Epithelial cell of proximal tubule (primary cell): Measurements from ENCODE around the gene IRAK1. TPM values are rescaled to one million over a fixed set of nuclear protein-coding genes. Genes with fewer than 3 reads are reported as not detected.

Source experiments
- DNase-seq: peaks from one replicate; pipeline ENCODE4 v3.0.0-alpha.2; 2011; ENCODE audit warnings: low read depth
- H3K4me3 ChIP-seq: 2 replicates; pipeline ENCODE4 v1.5.1; 2011; ENCODE audit warnings: low read depth, mild to moderate bottlenecking, low read length
- total RNA-seq: library from RNA; depleted of rRNA; stranded (reverse); fragments of >200 nt; gene quantifications from 2 replicates; pipeline ENCODE4 v1.2.3, GENCODE V29; 2015
- TF ChIP-seq, protein P1 (sequence below): conservative IDR thresholded peaks from 2 replicates; pipeline ENCODE4 v1.5.1; 2012; ENCODE audit warnings: low read depth, mild to moderate bottlenecking, low read length

IRAK1 gene
- total RNA-seq, 1 donor from 2014 or later = 131 TPM

DNA sequence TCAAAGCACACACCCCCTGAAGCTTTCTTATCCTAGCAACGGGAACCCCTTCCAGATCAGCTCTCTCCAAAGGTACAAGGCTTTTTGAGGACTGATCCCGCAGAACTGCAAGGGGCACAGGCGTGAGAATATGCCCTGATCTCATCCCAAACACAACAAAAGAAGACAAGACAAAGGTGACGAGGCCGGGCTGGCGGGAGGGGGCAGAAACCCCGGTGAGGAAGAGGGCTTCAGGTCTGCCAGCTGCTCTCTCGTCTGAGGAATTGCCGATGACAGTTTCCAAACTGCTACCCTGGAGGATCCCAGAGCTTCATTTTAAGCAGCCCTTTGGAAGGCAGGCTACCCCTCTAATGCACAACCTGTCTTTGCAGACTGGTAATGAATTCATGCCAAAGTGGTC is 51.4 kb downstream of the IRAK1 start:
- H3K4me3 ChIP-seq = peak overlapping the region; percentile 83
- TF ChIP-seq, protein P1, sequence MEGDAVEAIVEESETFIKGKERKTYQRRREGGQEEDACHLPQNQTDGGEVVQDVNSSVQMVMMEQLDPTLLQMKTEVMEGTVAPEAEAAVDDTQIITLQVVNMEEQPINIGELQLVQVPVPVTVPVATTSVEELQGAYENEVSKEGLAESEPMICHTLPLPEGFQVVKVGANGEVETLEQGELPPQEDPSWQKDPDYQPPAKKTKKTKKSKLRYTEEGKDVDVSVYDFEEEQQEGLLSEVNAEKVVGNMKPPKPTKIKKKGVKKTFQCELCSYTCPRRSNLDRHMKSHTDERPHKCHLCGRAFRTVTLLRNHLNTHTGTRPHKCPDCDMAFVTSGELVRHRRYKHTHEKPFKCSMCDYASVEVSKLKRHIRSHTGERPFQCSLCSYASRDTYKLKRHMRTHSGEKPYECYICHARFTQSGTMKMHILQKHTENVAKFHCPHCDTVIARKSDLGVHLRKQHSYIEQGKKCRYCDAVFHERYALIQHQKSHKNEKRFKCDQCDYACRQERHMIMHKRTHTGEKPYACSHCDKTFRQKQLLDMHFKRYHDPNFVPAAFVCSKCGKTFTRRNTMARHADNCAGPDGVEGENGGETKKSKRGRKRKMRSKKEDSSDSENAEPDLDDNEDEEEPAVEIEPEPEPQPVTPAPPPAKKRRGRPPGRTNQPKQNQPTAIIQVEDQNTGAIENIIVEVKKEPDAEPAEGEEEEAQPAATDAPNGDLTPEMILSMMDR = no peak
- no peak for DNase-seq

GRCh38 chrX:153967536-153968224 is 52.0 kb downstream of the IRAK1 start:
- TF ChIP-seq, protein P1 = no peak
- DNase-seq = no peak
- H3K4me3 ChIP-seq = no peak overlapping the region

DNA sequence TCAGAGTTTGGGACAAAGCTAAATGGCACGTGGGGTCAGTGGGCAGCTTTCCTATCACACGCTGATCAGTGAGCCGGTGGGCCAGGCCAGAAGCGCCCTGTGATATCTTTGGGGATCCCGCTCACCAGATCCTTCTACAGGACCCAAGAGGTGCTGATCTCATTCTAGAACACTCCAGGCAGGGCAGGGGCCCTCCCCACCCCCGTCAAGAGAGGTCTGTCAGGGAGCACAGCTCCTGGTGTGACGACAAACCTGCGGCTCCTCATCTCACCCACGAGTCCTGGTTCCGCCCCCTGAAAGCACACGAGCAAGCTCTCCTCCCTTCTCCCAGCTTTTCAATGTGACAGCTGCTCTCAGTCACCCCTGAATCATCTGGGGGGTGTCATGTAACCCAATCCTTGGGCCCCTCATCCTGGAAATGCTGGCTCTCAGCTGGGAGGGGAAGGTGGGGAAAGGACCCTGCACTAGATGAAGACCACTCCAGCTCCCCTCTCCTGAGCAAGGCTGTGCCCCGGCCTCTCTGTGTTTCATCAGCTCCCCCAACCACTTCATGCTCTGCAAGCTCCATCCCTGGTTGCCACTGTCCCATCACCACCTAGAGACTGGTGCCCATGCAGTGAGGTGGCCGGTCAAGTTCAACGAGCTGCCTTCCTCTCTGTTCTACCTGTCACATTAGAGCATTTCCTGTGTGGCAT is 52.7 kb downstream of the IRAK1 start:
- H3K4me3 ChIP-seq = no peak overlapping the region
- no peak for DNase-seq
- TF ChIP-seq, protein P1 = no peak

- no peak overlapping the region for H3K4me3 ChIP-seq
- DNase-seq = no peak
- TF ChIP-seq, protein P1 = no peak
Measured at GRCh38 chrX:153966283-153966688, 53.4 kb downstream of the IRAK1 start.

- DNase-seq = no peak
- TF ChIP-seq, protein P1 = no peak
- no peak overlapping the region for H3K4me3 ChIP-seq
Measured at GRCh38 chrX:153965406-153965805, 54.3 kb downstream of the IRAK1 start.

- H3K4me3 ChIP-seq = no peak overlapping the region
- DNase-seq = no peak
- TF ChIP-seq, protein P1 = no peak
Measured at GRCh38 chrX:153964105-153964504, 55.6 kb downstream of the IRAK1 start.

- no peak for DNase-seq
- TF ChIP-seq, protein P1 = no peak
- no peak overlapping the region for H3K4me3 ChIP-seq
Measured at GRCh38 chrX:153963546-153963945, 56.2 kb downstream of the IRAK1 start.
